GDM1 (cell line): Measurements from ENCODE around the gene INTS6L.
"Not testable (repeated sequence)": the region's sequence is repeated elsewhere in the genome, so short reads cannot be mapped to it uniquely, and the experiment has no call there.

ENCODE experiments used
- DNase-seq: peaks from one replicate; lab custom pipeline; 2025; lab: John Stamatoyannopoulos, UW

INTS6L gene

GRCh38 chrX:135528254-135528653 is 7.8 kb downstream of the INTS6L start:
- DNase-seq = no peak

GRCh38 chrX:135528756-135529155 is 8.3 kb downstream of the INTS6L start:
- no peak for DNase-seq

- DNase-seq = no peak
Observed at GRCh38 chrX:135530097-135530496, 9.6 kb downstream of the INTS6L start.

GRCh38 chrX:135531813-135532212 is 11.4 kb downstream of the INTS6L start:
- no peak for DNase-seq

GRCh38 chrX:135535077-135535940 is 14.8 kb downstream of the INTS6L start:
- DNase-seq = no peak

- no peak for DNase-seq
Observed at GRCh38 chrX:135536877-135537276, 16.4 kb downstream of the INTS6L start.

- no peak for DNase-seq
Observed at GRCh38 chrX:135541351-135541750, 20.9 kb downstream of the INTS6L start.

GRCh38 chrX:135543172-135543571 is 22.7 kb downstream of the INTS6L start:
- no peak for DNase-seq

GRCh38 chrX:135543924-135544323 is 23.5 kb downstream of the INTS6L start:
- DNase-seq = no peak

GRCh38 chrX:135544338-135544948 is 24.0 kb downstream of the INTS6L start:
- no peak for DNase-seq

- no peak for DNase-seq
Observed at GRCh38 chrX:135547767-135548166, 27.3 kb downstream of the INTS6L start.

GRCh38 chrX:135549519-135549918 is 29.1 kb downstream of the INTS6L start:
- DNase-seq = no peak

GRCh38 chrX:135556055-135556454 is 35.6 kb downstream of the INTS6L start:
- no peak for DNase-seq

GRCh38 chrX:135557344-135557743 is 36.9 kb downstream of the INTS6L start:
- DNase-seq = no peak

- no peak for DNase-seq
Observed at GRCh38 chrX:135572436-135572835, 52.0 kb downstream of the INTS6L start.

- DNase-seq = no peak
Observed at GRCh38 chrX:135581496-135581895, 61.0 kb downstream of the INTS6L start.

- DNase-seq = no peak
Observed at GRCh38 chrX:135585153-135585552, 64.7 kb downstream of the INTS6L start.

- DNase-seq = no peak
Observed at GRCh38 chrX:135591871-135592270, 71.4 kb downstream of the INTS6L start.

- DNase-seq = not testable (repeated sequence)
Observed at GRCh38 chrX:135594049-135594448, 73.6 kb downstream of the INTS6L start.

- not testable (repeated sequence) for DNase-seq
Observed at GRCh38 chrX:135594453-135594852, 74.0 kb downstream of the INTS6L start.

- DNase-seq = no peak
Observed at GRCh38 chrX:135595543-135595942, 75.1 kb downstream of the INTS6L start.

- DNase-seq = peak; percentile 22
Observed at GRCh38 chrX:135596495-135596894, 76.0 kb downstream of the INTS6L start.

GRCh38 chrX:135605906-135606305 is 85.4 kb downstream of the INTS6L start:
- no peak for DNase-seq
